ENCODE measurements around the gene PRLR.
A peak's percentile ranks its signal among the peaks of the same experiment; 100 is the strongest.
"Not testable (repeated sequence)": the region's sequence is repeated elsewhere in the genome, so short reads cannot be mapped to it uniquely, and the experiment has no call there.

PRLR gene

DNA sequence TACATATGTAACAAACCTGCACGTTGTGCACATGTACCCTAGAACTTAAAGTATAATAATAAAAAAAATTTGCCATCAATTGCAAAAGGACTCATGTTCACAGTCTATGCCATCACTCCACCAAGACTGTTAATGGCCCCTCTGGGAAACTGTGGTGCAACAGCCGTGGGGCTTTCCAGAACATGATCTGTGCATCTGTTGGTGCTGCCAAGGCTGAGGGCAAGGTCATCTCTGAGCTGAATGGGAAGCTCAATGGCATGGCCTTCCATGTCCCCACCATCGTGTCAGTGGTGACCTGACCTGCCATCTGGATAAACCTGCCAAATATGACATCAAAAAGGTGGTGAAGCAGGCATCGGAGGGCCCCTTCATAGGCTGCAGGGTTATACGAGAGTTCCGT, 149.2 kb downstream of the PRLR start:
- DNase-seq (ENCODE audit: low read depth) = no peak

- no peak for DNase-seq (ENCODE audit: low read depth)
Measured at GRCh38 chr5:35073160-35073559, 157.1 kb downstream of the PRLR start.

DNA sequence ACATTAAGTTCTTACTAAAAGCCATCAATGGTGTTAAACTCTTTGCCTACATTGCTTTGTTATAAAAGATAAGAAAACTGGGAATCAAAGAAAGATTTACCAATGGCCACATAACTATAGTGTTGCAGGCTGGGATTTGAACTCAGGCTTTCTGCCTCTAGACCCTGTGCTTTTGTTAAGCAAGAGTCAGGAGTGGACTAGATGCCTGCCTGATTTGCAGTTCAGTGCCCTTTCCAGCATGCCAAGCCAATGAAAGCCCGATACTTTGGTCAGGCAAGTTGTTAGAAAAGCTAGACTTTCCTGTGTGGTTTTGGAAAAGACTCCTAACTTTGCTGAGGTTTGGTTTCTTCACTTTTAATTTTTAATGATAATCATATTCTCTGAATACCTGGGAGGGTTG, 161.1 kb downstream of the PRLR start:
- no peak for DNase-seq (ENCODE audit: low read depth)

DNA sequence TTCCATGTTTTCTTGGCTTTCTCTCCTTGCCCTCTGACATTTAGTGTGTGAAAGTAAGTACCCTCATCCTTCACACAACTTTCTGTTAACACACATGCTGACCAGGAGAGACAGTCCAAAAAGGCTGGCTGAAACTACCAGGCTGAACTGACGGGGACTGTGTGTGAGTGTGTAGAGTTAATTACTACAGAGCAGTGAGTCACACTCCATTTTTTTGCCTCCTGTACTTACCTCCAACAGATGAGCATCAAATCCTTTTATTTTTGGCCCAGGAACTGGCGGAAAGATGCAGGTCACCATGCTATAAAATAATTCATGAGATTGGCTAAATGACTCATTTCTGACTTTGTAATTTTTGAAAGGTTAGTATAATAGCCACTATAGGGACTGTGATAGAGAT, 162.3 kb downstream of the PRLR start:
- peak; percentile 32 for DNase-seq (ENCODE audit: low read depth)

DNA sequence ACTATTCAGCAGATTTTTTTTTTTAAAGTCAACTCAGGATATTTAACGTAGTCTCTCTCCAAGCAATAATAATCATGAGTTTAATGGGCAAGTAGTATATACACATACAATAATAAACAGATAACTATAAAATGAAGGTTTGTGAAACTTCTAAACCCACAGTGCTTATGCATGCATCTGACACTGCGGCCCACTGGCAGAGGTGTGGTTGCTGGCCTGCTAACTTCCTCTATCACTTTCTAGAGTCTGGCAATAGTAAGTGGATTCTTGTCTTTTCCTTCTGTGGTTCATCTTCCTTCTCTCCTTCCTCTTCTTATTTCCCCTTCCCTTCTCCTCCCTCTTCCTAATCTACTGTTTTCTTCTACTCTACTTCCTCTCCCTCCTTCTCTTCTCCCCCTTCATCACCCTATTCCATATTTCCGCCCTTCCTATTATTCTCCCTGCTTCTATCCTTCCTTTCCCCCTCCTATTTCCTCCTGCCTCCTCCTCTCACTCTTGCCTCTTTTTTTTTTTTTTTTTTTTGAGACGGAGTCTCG, 164.0 kb downstream of the PRLR start:
- DNase-seq (ENCODE audit: low read depth) = no peak

DNA sequence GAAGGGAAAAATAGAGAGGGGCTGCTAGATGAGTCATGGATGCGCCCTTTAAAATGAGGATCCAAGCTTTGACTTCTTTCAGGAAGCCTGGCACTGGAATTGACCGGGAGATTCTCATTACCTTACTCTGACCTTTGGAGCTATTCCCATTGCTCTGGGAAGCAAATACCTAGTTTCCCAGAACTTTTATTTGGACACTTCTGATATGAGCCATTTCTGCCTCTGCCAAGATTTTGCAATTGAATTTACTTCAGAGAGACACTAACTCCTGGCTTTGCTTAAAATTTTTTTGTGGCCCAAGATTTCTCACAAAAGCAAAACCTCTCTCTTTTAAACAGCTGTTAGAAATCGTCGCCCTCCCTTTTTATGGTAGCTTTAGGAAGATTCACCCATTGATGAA, 166.9 kb downstream of the PRLR start:
- DNase-seq (ENCODE audit: low read depth) = no peak

- DNase-seq (ENCODE audit: low read depth) = peak; percentile 11
Measured at GRCh38 chr5:35061211-35061770, 169.0 kb downstream of the PRLR start.

DNA sequence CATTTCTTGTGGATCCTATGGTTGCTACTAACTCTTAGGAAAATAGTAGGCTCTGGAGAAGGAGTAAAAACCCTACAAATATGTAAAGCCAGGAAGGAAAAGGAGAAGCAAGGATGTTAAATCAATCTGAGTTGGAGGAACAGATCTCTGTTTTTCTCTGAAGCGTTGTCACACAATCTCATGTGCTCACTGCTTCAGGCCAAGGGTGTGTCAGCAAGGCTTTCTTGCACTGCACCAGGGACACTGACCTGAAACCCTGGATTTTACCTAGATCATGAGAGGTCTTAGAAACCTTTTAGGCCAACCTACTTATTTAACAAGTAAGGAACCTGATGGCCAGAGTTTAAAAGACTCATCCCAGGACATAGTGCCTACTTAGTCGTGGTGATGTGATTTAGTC, 170.1 kb downstream of the PRLR start:
- DNase-seq (ENCODE audit: low read depth) = no peak

DNA sequence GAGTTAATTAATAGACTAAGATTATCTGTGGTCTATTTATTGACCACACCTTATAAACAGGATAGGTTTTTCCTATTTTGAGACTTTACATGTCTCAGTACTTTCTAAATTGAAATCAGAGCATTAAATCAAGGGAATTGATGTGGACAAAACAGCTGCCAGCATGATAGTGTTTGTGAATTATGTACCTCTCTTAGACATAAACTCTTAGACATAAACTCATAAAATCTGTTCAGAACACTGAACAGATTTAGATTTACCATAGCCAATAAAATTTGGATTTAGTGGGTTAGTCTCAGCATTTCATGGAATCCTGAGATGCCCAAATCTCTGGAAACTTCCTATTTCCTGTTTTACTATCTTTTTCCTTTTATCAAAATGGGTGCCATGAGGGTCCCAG, 171.0 kb downstream of the PRLR start:
- DNase-seq (ENCODE audit: low read depth) = no peak

- DNase-seq (ENCODE audit: low read depth) = no peak
Measured at GRCh38 chr5:35058374-35058788, 171.9 kb downstream of the PRLR start.

- DNase-seq (ENCODE audit: low read depth) = no peak
Measured at GRCh38 chr5:35056686-35057085, 173.6 kb downstream of the PRLR start.

- DNase-seq (ENCODE audit: low read depth) = no peak
Measured at GRCh38 chr5:35052838-35053237, 177.4 kb downstream of the PRLR start.

- no peak for DNase-seq (ENCODE audit: low read depth)
Measured at GRCh38 chr5:35050541-35051126, 179.7 kb downstream of the PRLR start.

DNA sequence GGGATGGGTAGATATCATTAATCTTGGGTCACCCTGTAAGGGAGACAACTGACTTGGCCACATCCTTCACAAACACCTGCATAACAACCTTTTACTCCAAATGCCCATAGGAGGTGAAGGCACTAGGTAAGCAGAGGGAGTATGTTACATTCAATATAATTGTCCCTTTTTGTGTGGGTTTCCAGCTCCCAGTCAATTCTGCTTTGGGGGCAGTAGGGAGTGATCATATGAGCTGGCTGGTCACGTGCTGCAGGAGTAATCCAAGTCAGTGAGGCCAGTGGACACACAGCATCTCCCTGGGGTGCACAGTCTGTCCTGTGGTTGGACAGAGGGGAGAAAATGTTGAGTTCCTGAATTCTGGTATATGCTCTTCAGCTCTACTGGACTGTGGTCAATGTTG, 181.4 kb downstream of the PRLR start:
- no peak for DNase-seq (ENCODE audit: low read depth)

DNA sequence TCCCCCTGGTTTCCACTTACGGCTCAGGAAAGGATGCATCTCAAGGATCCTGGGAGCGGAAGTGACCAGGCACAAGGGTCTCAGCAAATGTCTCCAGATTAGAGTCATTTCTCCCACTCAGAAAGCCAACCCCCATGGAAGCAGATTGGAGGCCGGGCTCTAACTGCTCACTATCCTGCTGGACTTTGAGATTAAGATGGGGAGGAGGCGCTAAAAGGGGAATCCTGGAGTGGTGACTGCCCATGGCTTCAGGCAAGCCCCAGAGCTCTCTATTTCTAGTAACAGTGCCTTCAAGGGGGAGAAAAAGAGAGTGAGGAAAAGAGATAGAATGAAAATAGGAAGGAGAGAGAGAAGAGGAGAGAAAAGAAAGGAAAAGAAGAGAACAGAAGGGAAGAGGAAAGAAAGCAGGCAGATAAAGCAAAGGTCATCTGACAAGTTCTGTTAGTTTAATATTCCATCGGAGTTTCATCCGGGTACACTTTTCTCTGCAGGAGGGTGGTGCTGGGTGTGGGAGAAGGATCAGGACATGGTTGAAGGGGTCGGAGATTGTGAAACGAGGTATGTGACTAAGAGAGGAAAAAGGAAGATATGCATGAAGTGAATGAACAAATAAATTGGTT, 182.4 kb downstream of the PRLR start, which contains the start of gene AGXT2:
Gene AGXT2 (minus strand): TSS at position 165 of the 620 bp plus-strand sequence. CDS start 57 bp downstream, at position 108.
- no peak for DNase-seq (ENCODE audit: low read depth)

DNA sequence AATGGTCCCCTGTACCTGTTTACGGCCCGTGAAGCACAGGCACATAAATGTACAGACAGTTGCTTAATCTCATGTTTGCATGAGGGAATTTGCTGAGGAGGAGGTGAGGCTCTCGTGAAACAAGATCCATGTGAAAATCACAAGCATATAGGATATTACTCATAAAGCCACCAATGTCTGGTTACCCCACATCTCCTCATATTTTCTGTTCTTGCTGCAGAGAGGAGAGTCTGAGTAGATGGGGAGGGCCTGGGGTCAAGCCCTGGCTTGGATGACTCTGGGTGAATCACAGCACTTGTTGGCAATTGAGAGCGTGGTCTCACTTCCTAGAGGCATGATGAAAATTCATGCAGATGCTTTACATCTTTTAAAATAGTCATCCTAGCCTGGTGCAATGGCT, 183.5 kb downstream of the PRLR start:
- DNase-seq (ENCODE audit: low read depth) = peak; percentile 99

GRCh38 chr5:35045280-35045679, 185.0 kb downstream of the PRLR start:
- DNase-seq (ENCODE audit: low read depth) = no peak

DNA sequence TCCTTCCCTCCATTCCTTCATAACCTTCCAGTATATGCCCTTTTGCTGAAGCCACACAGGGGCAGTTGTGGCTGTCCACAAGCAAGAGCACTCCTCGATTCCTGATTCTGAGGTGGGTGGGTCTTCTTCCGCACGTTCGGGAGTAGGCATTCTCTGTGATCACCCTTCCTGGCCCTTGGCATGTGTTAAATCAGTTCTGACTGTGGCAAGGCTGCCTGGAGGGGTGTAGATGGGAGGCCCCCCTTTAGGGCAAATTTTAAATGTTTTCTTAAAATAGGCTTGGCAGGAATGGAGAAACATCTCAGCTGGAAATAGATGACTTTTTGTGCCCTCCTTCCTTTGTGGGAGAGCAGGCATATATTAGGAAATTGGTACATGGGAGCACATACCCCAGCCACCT, 185.6 kb downstream of the PRLR start:
- no peak for DNase-seq (ENCODE audit: low read depth)

DNA sequence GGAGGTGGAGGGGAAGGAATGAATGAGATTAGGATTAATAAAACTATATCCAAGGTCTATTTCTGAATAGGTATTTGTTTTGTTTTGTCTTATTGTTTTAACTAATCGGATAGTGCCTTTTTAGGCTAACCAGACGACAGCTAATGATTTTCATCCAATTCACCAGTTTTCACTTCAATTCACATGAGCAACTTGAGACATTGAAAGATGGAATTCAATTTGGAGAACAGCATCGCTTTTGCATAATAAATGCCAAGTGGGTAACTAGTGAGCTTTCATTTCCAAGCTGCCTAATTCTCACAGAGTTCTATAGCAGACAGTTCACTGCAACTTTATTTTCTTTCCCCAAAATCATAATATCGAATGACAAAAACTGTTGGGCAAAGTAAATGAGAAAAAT, 187.5 kb downstream of the PRLR start:
- no peak for DNase-seq (ENCODE audit: low read depth)

GRCh38 chr5:35041261-35041660, 189.0 kb downstream of the PRLR start:
- DNase-seq (ENCODE audit: low read depth) = no peak

GRCh38 chr5:35038891-35039290, 191.4 kb downstream of the PRLR start:
- no peak for DNase-seq (ENCODE audit: low read depth)

GRCh38 chr5:35036536-35036935, 193.8 kb downstream of the PRLR start:
- no peak for DNase-seq (ENCODE audit: low read depth)

DNA sequence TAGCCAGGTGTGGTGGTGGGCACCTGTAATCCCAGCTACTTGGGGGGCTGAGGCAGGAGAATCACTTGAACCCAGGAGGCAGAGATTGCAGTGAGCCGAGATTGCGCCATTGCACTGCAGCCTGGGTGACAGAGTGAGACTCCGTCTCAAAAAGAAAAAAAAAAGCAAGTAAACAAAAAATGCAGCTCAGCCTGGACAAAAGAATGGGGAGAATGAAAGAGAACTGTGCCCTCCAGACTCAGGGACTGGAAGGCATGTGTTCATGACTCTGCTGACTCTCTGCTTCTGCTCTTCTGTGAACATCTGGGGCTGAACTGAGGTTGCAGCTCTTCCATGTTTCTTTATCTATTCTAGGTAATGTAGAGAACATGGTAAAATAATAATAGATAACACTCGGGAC, 194.4 kb downstream of the PRLR start:
- DNase-seq (ENCODE audit: low read depth) = not testable (repeated sequence)

GRCh38 chr5:35035271-35035670, 195.0 kb downstream of the PRLR start:
- DNase-seq (ENCODE audit: low read depth) = no peak
